ENCODE results near the gene ATAD3C.

GRCh38 chr1:1461721-1462317, 12.3 kb downstream of the ATAD3C start:
- no peak for TF ChIP-seq TCF7L2 (IDR thresholded peaks at IDR 0.05; ENCODE audit: borderline replicate concordance, low read depth, low read length)
- TF ChIP-seq MEIS1 (CRISPR knock-in tag; IDR thresholded peaks at IDR 0.05; ENCODE audit: borderline replicate concordance), result no peak
- TF ChIP-seq, protein P1, sequence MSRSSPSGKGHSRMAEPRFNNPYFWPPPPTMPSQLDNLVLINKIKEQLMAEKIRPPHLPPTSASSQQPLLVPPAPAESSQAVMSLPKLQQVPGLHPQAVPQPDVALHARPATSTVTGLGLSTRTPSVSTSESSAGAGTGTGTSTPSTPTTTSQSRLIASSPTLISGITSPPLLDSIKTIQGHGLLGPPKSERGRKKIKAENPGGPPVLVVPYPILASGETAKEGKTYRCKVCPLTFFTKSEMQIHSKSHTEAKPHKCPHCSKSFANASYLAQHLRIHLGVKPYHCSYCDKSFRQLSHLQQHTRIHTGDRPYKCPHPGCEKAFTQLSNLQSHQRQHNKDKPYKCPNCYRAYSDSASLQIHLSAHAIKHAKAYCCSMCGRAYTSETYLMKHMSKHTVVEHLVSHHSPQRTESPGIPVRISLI (tag by site-specific recombination; IDR thresholded peaks at IDR 0.05), result no peak
- TF ChIP-seq CTCF (tag by site-specific recombination; IDR thresholded peaks at IDR 0.05), result no peak

Measured in HEK293 (cell line).